SH-SY5Y (cell line): Measurements from ENCODE around the gene RSU1.

Source experiments
- GATA2 ChIP-seq: IDR thresholded peaks from 2 replicates; pipeline ENCODE4 v1.6.1; 2011; ENCODE audit warnings: mild to moderate bottlenecking, low read depth, low read length
- GATA3 ChIP-seq: IDR thresholded peaks from 2 replicates; pipeline ENCODE4 v1.6.1; 2011; ENCODE audit warnings: low read depth, mild to moderate bottlenecking, low read length, moderate library complexity

- TF ChIP-seq GATA2 (no peak), GATA3 (no peak)
Observed at GRCh38 chr10:16865766-16866165, 48.5 kb upstream of the RSU1 start.
